ENCODE data around the gene CCDC187.

CCDC187 gene

DNA sequence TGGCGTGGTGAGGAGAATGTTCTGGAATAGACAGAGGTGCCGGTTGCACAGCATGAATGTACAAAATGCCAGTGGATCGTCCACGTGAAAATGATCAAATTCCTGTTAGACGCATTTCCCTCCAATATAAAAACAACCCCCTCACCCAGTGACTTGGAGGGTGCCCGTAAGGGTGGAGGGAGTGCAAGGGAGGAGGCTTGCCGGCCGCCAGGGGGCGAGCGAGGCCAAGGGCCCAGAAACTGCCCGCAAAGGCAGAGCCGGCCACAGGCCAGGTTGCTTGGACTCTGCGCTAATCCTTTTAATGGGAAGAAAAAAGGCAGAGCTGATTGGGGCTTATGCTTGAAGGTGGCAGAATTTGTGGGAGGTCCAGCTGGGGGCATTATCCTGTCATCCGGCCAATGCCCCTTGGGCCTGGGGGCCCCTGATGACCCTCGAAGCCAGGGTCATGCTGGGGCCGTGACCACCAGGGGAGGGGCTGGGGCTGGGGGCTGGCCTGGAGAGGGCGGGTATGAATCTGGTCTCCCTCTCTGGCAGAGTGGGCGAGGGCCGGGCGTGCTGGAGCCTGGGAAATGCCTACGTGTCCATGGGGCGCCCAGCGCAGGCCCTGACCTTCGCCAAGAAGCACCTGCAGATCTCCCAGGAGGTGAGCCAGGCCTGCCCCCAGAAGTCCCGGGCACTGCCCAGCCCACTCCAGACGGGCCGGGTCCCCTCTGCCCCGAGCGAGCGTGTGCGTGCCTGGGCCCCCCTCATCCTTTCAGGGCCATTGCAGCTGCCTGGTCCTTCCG is 35.5 kb upstream of the CCDC187 start:
- DNase-seq: no peak

DNA sequence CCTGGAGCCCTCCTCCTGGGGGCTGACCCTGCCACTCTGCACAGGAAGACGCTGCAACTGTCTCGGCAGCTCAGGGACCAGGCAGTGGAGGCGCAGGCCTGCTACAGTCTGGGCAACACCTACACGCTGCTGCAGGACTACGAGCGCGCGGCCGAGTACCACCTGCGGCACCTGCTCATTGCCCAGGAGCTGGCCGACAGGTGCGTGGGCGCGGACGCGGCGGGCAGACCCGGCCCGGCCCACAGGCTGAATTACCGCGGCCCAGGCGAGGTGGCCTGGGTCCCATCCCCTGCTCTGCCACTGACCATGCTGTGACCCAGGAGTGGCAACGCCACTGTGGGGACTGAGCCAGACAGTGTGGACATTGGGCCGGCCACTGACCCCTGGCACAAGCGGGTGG is 34.6 kb upstream of the CCDC187 start:
- no peak for DNase-seq

DNA sequence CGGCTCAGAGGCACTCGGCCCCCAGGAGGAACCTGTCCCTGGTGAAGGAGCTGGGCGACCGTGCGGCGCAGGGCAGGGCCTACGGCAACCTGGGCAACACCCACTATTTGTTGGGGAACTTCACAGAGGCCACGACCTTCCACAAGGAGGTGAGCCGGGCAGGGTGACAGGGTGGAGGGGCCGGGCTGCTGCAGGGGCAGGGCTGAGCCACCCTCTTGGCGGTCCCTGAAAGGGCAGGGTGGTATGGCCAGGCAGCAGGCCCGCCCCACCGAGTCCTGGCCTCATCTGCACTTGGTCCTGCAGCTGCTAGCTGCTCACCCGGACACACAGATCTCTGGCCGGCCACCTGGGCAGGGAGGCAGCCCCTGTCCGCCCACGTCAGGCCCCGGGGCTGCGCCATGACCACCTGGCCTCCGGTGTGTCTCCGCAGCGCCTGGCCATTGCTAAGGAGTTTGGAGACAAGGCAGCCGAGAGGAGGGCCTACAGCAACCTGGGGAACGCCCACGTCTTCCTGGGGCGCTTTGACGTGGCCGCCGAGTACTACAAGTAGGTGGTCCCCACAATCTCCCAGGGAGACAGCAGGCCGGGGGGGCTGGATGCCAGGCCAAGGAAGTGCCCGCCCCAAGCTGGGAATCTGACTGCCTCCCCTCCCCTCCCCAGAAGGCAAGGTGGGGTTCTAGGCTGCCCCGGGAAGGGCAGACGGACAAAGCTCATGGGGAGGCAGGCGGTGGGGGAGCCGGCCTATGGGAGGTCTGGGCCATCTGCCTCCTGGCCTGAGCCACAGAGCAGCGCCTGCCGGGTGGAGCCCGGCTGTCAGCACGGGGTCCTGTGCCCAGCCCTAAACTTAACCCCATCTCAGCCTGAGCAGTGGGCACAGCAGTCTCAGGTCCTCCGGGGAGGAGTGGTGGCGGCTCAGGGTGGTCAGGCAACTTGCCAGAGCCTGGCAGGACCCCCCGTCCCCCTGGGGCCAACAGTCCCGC is 33.8 kb upstream of the CCDC187 start:
- DNase-seq: no peak

DNA sequence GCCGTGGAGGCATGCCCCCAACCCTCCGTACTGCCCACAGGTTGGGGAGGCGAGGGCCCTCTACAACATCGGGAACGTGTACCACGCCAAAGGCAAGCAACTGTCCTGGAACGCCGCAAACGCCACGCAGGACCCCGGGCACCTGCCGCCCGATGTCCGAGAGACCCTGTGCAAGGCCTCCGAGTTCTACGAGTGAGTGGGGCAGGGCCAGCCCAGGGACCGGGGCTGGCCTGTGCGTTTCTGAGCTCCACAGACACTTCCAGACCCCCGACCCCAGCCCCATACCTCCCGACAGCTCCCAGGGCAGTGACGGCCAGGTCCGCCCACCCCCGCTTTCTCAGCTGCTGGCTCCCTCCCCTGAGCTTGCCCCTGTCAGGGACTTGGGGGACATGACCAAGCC is 33.0 kb upstream of the CCDC187 start:
- DNase-seq: no peak

DNA sequence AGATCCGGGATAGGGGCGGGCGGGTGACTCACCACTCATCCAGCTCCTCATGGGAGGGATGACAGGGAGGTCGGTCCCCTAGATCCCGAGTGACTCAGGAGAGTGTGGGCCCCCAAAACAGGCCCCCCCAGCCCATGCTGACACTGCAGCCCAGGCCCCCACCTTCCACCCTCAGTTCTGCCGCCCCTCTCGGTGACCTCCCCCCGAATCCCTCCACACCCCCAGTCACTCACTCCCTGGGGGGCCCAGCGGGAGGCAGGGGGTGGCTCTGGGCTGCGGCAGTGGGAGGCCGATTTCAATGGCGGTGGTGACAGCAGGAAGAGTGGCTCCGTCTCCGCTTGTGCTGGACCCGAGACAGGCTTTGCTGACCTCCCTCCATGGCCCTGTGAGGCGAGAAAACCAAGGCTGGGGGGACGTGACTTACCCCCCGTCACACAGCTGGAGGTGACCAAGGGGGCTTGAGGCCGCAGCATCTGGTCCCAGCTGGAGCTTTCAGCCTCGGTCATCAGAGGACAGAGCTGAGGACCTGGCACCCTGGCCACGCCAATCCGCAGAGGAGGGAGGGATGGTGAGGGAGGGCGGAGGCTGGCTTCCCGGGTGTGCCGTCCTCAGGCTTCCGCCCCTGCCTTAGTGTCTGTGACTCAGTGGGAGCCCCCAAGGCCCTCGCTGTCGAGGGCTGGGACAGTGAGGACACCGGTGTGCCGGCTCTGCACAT is 32.4 kb upstream of the CCDC187 start:
- no peak for DNase-seq

DNA sequence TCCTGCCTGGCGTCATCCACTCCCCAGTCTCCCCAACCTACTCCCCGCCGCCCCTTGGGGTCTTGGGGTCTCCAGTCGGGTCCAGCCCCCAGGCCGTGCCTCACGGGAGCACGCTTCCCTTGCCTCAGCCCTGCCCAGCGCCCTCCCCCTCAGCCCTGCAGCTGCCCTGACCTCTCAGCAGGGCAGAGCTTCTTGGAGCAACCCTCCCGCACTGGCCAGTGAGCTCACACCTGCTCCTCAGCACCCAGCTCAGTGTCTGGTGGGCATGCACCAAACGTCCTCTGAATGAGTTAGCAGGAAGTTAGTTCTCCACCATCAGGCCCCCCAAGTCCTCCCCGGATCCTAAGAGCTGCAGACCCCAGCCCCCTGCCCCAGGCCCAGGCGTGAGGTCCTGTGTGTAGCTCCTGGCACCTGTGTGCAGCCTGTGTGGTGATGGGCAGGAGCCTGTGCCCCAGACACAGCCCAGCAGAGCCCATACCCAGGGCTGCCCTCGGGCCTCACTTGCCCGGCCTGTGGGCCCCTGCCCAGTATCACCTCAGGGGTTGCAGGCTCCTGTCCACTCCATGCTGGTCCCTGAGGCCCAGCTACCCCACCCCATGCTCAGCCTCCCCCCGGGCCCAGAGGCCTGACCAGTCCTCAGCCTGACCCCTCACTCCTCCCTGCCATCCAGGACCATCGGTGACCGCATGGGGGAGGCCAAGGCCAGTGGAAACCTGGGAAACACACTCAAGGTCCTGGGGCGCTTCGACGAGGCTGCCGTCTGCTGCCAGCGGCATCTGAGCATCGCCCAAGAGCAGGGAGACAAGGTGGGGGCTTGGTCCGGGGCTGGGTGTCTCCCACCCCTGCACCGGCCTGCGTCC is 31.6 kb upstream of the CCDC187 start:
- no peak for DNase-seq

DNA sequence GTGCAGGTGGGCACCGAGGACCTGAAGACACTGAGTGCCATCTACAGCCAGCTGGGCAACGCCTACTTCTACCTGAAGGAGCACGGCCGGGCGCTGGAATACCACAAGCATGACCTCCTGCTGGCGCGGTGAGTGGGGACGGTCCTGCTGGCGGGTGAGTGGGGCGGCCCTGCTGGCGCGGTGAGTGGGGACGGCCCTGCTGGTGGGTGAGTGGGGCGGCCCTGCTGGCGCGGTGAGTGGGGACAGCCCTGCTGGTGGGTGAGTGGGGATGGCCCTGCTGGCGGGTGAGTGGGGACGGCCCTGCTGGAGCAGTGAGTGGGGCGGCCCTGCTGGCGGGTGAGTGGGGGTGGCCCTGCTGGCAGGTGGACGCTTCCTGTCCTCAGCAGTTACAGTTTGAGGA is 30.6 kb upstream of the CCDC187 start:
- DNase-seq: no peak

DNA sequence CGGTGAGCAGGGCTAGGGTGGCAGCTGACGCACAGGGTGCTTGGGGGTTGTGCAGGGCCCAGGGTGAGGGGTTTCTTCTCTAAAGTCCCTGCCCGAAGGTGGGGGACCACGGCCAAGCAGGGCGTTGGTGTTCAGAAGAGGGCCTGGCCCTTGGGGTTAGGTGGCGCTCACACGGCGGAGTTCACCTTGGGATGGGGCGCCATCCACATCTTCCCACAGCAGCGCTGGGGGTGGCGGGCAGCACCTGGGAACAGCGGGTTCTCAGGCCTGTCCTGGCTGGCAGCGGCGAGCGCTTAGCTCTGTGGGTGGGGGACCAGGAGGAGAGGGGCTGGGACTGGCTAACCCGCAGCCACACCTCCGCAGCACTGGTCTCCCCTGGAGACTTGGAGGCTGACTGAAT is 29.6 kb upstream of the CCDC187 start:
- no peak for DNase-seq

DNA sequence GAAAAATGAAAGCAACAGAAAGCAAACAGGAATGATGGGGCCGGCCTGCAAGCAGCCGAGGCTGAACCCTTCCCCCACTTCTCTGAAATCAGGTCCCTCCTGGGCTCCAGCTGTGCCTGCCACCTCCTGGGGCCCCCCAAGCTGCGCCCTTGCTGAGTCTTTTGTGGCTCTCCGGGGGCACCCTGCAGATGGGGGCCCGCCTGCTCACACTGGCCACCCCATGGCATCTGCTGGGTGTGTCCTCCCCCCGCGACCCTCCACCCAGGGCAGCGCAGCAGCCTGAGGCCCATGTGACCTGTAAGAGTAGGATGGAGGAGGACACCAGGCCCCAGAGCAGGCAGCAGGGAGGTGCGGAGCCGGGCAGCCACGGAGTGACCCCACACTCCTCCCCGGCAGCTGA is 29.2 kb upstream of the CCDC187 start:
- no peak for DNase-seq

DNA sequence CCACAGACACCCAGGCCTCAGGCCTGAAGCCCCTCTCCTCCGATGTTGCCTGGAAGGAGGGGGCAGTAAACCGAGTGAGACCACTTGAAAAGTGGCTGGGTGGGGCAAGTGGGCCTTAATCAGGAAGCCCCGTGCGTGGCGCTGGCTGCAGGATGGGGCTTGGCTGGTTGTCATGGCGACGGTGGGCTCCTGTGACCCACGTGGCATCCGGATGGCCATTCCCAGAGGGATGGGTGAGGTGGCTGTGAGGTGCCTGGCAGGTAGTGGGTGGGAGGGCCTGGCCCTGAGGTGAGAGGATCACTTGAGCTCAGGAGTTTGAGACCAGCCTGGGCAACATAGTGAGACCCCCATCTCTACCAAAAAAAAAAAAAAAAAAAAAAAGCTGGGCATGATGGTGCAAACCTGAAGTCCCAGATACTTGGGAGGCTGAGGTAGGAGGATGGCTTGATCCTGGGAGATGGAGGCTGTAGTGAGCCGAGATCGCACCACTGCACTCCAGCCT is 28.6 kb upstream of the CCDC187 start:
- no peak for DNase-seq

DNA sequence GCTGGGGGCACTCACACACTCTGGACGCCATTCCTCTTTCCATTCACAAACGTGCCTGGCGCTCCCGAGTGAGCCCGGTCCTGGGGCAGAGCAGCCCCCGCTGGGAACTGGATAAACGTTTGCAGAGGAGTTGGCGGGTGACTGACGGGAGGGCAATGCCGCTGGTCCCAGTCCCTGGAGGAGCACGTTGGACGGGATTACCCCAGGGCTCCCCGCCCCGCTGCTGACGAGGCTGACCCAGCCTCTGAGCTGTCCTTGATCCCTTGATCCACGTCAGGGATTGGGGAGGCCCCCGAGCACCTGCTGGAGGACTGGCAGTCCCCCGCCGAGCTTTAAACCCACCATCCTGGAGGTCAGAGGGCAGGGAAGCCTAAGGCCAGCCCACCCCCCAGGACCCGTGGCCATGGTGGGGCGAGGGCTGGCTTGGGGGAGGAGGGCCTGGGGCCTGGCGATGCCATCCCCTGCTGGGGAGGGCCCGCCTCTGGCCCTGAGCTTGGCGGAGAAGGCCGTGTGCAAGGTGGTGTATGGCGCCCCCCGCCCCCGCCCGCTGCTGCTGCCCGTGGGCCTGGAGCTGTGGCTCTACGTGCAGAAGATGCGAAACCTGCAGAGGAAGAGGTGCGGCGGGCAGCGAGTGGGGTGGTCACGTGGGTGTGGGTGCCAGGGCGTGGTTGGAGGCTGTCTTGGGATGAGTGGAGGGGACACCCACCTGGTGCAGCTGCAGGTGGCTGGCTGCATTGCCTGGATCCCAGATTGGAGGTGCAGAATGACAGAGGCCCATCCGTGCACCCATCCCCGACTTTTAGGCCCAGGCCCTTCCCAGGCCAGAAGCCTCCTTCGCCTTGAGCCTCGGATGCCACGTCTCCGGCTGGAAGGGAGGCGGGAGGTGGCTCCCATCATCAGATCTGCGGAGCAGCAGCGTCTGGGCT is 27.9 kb upstream of the CCDC187 start:
- no peak for DNase-seq

DNA sequence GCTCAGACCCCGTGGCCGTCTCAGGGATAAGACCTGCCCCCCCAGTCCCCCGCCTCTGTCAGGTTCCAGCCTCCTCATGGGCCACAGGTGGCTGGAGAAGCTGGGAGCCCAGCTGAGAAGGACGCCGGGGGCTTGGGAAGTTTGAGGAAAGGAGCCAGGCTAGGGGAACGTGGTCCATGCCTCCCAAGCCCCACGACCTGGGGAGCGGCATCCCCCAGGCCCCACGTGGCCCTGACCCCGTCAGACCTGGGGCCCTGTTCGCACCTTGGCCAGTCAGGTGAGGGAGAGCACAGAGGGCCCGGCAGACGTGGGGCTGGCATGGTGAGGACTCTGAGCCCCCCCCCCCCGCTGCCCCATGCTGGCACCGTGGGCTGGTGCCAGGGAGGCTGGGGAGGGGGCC is 27.1 kb upstream of the CCDC187 start:
- no peak for DNase-seq

DNA sequence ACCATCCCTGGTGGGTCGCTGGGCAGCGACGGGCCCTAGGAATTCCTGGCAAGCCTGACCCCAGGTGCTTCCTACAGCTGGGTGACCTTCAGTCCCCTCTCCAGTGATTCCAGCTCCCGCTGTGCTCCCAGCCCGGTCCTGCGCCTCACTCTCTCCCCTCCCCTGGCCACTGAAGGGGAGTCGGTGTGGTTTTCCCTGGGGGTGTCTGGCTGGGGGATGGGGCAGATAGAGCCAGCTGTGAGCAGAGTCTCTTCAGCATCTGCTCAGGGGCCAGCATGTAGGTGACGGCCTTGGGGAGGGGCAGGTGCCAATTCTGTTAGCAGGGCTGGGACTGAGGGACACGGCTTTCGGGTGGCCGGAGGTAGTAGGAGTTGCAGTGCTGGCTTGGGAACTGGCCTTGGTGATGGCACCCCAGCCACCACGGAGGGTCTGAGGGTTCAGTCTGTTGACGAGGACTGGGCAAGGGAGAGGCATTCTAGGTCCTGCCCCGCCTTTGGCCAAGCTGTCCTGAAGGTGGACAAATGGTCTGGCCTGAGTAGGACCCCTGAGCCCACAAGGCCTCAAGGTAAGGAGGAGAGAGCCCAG is 26.6 kb upstream of the CCDC187 start:
- DNase-seq: no peak

DNA sequence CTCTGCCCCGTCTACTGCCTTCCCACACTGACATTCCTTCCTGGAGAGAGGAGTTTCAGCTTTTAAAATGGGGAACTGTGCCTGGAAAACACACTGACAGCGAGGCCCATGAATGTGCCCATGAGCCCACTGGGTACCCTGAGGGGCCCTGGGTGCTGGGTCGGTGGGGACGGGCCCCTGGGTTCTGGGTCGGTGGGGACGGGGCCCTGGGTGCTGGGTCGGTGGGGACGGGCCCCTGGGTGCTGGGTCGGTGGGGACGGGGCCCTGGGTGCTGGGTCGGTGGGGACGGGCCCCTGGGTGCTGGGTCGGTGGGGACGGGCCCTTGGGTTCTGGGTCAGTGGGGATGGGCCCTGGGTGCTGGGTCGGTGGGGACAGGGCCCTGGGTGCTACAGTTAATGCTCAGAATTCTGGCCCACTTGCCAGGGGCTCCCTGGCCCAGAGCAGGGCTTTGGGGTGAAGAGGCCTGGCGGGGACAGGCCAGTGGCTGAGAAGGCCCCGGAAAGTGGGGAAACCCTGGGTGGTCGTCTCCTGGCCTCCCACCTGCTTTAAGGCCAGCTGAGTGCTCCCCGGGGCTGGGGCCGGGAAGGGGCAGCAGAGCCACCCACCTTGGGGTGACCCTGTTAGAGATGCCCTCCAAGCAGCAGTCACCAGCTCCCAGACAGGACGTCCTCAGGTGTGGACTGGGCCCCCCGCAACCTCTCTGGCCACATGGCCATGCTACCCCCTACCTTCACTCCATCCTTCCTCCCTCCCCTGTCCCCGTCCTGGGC is 25.9 kb upstream of the CCDC187 start:
- no peak for DNase-seq

DNA sequence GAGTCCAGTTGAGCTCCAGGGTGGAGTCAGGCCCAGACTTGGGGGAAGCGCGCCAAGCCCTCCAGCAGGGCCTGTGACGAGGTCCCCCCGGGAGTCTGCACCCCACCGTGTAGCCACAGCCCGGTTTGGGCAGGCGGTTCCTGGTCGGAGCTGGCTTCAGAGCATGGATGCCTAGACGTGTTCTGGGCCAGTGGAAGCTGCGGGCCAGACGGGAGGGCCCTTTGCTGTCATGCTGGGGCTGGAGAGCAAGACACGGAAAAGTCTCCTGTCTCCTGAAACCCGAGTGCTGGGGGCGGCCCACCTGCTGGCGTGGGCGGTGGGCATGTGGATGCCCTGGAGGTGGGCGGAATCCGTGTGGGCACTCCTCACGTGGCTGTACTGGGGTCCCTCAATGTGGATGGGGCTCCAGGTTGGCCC is 25.3 kb upstream of the CCDC187 start:
- no peak for DNase-seq

DNA sequence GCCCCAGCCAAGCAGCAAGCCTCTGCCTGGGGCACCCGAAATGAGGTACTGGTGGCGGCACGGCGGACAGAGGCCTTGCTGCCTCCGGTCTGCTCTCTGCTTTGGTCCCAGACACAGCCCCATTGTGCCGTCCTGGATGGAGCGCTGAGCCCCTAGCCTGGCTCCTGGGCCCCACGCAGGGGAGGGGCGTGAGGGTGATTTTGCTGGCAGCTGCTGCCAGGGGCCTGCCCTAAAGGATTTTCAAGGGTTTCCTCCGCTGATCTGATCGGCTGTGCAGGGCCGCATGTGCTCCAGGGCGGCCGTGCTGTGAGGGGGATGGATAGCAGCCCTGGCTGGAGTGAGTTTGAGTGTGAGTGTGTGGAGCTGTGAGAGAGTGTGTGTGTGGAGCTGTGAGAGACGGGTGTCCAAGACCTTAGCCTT is 24.7 kb upstream of the CCDC187 start:
- no peak for DNase-seq

DNA sequence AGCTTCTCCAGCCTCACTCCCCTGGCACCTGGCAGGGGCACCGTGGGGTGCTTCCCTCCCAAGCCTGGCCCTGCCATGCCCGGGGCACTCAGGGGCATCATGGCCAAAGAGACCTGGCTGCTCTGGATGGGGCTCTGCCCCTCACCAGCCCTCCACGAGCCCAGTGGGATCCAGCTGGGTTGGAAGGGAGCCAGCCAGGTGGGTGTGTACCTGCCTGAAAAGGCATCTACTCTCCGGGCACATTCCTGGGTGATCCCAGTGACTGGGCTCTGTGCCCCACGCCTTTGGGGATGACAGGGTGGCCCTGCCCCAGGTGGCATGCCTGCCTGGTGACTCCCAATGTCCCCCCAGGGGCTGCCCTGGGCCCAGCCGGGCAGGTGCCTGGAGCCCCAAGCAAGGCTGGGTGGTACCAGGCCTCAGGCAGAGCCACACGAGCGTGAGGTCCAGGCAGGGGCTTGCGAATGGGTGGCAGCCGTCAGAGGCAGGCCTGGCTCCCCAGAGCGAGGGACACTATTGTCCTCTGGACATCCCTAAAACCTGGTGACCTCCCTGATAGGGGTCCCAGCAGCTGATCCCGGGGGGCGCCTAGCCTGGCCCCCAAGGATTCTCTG is 24.2 kb upstream of the CCDC187 start:
- DNase-seq: peak; percentile 24

DNA sequence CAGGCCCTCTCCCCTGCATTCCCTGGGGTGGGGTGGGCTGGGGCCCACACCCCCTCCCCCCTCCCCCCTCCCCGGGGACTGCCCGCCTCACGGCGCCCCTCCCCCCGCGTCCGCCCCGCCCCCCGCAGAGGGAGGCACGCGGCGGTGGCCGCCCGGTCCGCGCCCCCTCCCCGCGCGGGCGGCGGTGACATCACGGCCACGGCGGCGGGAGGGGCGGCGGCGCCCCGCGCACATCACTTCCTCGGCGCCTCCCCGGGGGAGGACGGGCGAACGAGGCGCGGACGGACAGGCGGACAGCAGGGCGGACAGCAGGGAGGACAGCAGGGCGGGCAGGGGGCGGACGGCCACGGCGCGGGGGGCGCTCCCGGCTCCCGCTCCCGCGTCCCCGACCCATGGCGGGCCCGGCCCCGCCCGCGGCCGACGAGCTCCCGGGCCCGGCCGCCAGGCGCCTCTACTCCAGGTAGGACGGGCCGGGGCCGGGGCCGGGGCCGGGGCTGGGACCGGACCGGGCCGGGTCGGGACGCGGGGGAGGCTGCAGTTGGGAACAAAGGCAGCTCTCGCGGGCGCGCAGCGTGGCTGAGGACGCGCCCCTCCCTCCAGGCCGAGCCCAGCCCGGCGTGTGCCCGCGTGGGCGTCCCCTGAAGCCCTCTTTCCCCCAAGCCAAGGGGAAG is 23.5 kb upstream of the CCDC187 start, which contains the start of gene GPSM1:
GPSM1 (plus strand) TSS at position 236 of the 671 bp plus-strand sequence; CDS start at position 393, 157 bp downstream.
- no peak for DNase-seq

All from NCI-H1048 (cell line).